Left lung (tissue), 10 donors: ENCODE measurements around the gene PDZD8. TPM values are rescaled to one million over a fixed set of nuclear protein-coding genes. Genes with fewer than 3 reads are reported as not detected.

Experiments
- ATAC-seq: fragments of 200-7000 bp; cut with Tn5 transposase; one replicate; pipeline ENCODE4 v1.9.1; 2020; ENCODE audit warnings: moderate library complexity
- DNase-seq, 4 donors: peaks; one replicate each; pipeline ENCODE4 v3.0.0-alpha.2; 2013 to 2020
- H3K27ac ChIP-seq, 2 donors: fragments of 200-600 bp; sonication (generic) in 1 of 2; one replicate each; pipeline versions ENCODE4 v1.5.0 to v1.8.0; 2020 to 2021
- H3K27me3 ChIP-seq, 2 donors: fragments of 200-600 bp; sonication (generic) in 1 of 2; one replicate each; pipeline versions ENCODE4 v1.5.0 to v1.8.0; 2020 to 2021
- H3K36me3 ChIP-seq, 2 donors: fragments of 200-600 bp; sonication (generic) in 1 of 2; one replicate each; pipeline versions ENCODE4 v1.5.0 to v1.8.0; 2020 to 2021
- H3K4me1 ChIP-seq, 2 donors: fragments of 200-600 bp; one replicate each; pipeline ENCODE4 v1.8.0; 2021
- H3K4me3 ChIP-seq, 2 donors: fragments of 200-600 bp; sonication (generic) in 1 of 2; one replicate each; pipeline versions ENCODE4 v1.5.0 to v1.8.0; 2020 to 2021; ENCODE audit warnings: mild to moderate bottlenecking in 1 of 2
- H3K9me3 ChIP-seq, 2 donors: fragments of 200-600 bp; sonication (generic) in 1 of 2; one replicate each; pipeline versions ENCODE4 v1.5.0 to v1.8.0; 2020 to 2021
- intact Hi-C, 2 donors: fragments of 100-400 bp; cut with DNase I; formaldehyde crosslinking; loops; one replicate each; pipeline versions ENCODE4 v1.11.2 to v1.14.2; 2022
- polyA plus RNA-seq, 6 donors: library from polyadenylated mRNA; unstranded; fragments of 120-200 nt; gene quantifications; one replicate each; pipeline ENCODE4 v1.2.1, GENCODE V29; 2013; ENCODE audit not compliant: insufficient read length in 6 of 6
- total RNA-seq, 2 donors: library from RNA; stranded (reverse); fragmentation: NEBNext Ultra II Directional; extraction: Animal tissue kit (Norgen Biotek cat#: 25700); gene quantifications; one replicate each; pipeline ENCODE4 v1.2.1, GENCODE V29; 2021
- TF ChIP-seq, protein P1 (sequence below), 2 donors: fragments of 200-600 bp; sonication (generic) in 1 of 2; IDR thresholded peaks; one replicate each; pipeline versions ENCODE4 v1.5.0 to v1.8.0; 2021; ENCODE audit warnings: antibody characterized with exemption in 2 of 2
- donor health status: DM: no; HTN: yes; CAD: no.
- donor health status: DM: no; HTN: no; CAD: no.

Gene PDZD8
- total and polyA plus RNA-seq, 8 donors = 24.2 to 38.2 (median 29.6) TPM

- Histone ChIP-seq H3K27ac (no peak overlapping the region), H3K4me3 (no peak overlapping the region), H3K36me3 (no peaks in the 10 kb centered on the region), H3K4me1 (no peaks in the 10 kb centered on the region), H3K27me3 (peaks cover 0 to 27% of the 10 kb centered on the region in 2 donors), H3K9me3 (no peaks in the 10 kb centered on the region)
- TF ChIP-seq, protein P1, sequence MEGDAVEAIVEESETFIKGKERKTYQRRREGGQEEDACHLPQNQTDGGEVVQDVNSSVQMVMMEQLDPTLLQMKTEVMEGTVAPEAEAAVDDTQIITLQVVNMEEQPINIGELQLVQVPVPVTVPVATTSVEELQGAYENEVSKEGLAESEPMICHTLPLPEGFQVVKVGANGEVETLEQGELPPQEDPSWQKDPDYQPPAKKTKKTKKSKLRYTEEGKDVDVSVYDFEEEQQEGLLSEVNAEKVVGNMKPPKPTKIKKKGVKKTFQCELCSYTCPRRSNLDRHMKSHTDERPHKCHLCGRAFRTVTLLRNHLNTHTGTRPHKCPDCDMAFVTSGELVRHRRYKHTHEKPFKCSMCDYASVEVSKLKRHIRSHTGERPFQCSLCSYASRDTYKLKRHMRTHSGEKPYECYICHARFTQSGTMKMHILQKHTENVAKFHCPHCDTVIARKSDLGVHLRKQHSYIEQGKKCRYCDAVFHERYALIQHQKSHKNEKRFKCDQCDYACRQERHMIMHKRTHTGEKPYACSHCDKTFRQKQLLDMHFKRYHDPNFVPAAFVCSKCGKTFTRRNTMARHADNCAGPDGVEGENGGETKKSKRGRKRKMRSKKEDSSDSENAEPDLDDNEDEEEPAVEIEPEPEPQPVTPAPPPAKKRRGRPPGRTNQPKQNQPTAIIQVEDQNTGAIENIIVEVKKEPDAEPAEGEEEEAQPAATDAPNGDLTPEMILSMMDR (IDR thresholded peaks at IDR 0.05) = no peak
- intact Hi-C loops = no loop called here
- DNase-seq = no peak
- no peak for ATAC-seq
These were observed 147.0 kb downstream of the PDZD8 start for GRCh38 chr10:117228210-117228609.

Other genes with a start within 250 kb of the PDZD8 start
- not detected for gene VAX1, start 237.2 kb downstream of the PDZD8 start, total RNA-seq
- gene VAX1, start 237.2 kb downstream of the PDZD8 start, polyA plus RNA-seq = not detected
- gene KCNK18, start 178.0 kb downstream of the PDZD8 start, total RNA-seq = not detected
- not detected for gene KCNK18, start 178.0 kb downstream of the PDZD8 start, polyA plus RNA-seq
- 1 to 10 TPM; 1.7 to 1.9 TPM for gene SLC18A2, start 134.3 kb downstream of the PDZD8 start, total RNA-seq
- gene SLC18A2, start 134.3 kb downstream of the PDZD8 start, polyA plus RNA-seq = under 1 TPM; 0.18 to 0.28 (median 0.23) TPM
- gene EMX2, start 167.3 kb upstream of the PDZD8 start, total RNA-seq = not detected
- gene EMX2, start 167.3 kb upstream of the PDZD8 start, polyA plus RNA-seq = 1 to 10 TPM in 1 of 6 donors, under 1 TPM in 5; 0.17 to 1.4 (median 0.33) TPM